Hypothalamus (tissue), 51 donors: ENCODE data around the gene TMC7.
A peak's percentile ranks its signal among the peaks of the same experiment; 100 is the strongest.

Experiments
- DNase-seq, 51 donors: peaks; one replicate each; lab custom pipeline; 2025; lab: John Stamatoyannopoulos, UW

Gene TMC7

GRCh38 chr16:19086322-19087199, 102.8 kb downstream of the TMC7 start:
- DNase-seq = peak in 50 of 51 donors; percentile 20 to 87 (median 68)

DNA sequence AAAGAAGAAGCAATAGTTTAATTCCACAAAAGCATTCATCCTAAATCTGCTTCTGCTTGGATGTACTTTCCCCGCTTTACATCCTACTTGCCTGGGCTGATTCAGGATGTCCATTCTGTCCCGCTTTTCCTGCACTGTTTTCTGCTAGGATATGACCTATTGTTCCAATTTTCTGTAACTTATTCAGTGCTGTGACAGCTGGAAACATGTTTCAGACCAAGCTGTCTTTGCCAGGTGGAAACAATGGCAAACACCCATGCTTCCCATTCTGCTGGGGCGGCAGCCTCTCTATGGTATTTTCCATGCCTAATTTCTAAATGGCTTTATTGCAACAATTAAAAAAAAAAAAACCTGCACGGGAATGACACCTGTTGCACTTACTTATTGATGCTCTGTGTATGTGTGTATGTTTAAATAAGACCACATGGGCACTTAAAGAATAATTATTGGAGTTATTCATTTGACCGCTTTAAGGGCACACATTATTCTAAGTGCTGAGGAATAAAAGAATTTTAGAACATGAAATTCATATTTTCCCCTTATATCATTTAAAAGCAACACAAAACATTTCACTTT, 104.7 kb downstream of the TMC7 start:
- DNase-seq = no peak

DNA sequence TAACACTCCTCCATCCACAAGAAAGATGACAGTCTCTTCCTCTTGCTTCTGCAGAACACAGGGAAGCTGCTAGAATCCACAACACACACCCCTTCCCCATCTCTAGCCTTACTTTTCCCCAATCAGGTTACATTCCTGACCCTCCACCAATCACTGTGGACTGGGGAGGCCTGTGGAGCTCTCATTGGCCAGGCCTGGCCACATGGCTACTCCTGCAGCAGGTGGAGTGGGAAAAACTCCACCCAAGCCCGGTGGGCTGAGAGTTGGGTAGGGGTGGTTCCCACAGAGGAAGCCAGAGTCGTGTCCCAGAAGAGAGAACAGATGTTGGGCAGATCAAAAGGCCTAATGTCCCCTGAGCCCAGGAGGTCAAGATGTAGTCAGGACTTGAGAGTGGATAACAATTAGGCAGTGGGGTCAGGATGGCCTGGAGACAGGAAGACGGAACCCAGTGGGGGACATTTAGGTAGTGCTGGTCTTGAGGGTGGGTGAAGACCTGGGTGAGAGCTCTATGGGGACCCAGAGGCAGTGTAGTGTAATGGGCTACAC, 105.7 kb downstream of the TMC7 start:
- no peak for DNase-seq

- DNase-seq = no peak
Observed at GRCh38 chr16:19090916-19091315, 107.2 kb downstream of the TMC7 start.

- no peak for DNase-seq
Observed at GRCh38 chr16:19092653-19093410, 109.1 kb downstream of the TMC7 start.

DNA sequence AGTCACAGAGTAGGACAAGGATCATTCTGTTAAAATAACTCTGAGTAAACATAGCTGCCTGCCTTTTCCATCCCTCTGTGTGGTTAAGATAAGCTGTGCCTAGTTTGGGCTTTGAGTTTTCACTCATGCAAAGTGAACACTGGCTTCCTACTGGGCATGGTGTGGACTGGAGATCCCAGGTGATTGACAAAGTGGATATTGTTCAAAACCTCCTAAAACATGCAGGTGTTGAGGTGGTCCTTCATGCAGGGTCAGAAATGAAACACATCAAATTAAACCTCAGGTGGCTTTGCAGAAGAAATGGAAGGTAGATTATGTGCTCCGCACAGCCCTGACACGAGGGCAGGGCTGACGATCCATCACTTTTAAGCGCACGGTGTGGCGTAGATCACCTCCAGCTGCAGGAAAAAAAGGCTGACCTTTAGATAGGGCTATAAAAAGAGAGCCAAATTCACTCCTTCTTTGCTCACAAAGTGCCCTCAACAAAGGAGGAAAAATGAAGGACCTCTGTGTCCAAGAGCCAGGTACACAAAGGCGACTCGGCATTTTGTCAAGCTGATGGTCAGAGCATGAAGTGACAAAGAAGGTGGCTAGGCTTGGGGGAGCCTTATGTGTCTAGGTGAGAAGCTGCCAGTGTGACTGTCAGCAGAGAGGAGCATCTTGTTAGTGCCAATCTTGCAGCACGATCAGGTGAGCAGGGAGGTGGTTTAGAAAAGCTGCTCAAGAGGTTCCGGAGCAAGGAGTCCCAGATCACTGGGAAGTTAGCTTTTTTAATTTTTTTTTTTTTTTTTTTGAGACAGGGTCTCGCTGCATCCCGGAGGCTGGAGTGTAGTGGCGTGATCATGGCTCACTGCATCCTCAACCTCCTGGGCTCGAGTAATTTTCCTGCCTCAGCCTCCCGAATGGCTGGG, 110.2 kb downstream of the TMC7 start:
- DNase-seq = no peak

- no peak for DNase-seq
Observed at GRCh38 chr16:19094542-19095365, 111.0 kb downstream of the TMC7 start.

DNA sequence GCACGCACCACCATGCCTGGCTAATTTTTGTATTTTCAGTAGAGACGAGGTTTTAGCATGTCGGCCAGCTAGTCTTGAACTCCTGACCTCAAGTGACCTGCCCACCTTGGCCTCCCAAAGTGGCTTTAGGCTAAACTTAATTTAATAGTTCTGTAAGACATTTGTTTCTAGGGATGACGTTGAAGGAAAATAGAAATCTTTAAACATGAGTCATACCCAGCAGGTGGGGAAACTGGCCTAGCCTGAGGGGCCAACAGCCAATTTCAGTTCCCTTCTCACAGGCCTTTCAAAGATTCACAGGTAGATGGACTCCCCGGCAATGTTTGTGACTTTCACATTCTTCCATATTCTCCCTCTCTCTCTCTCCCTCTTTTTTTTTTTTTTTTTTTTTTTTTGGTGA, 111.9 kb downstream of the TMC7 start:
- DNase-seq = no peak

GRCh38 chr16:19098173-19098572, 114.4 kb downstream of the TMC7 start:
- DNase-seq = no peak

DNA sequence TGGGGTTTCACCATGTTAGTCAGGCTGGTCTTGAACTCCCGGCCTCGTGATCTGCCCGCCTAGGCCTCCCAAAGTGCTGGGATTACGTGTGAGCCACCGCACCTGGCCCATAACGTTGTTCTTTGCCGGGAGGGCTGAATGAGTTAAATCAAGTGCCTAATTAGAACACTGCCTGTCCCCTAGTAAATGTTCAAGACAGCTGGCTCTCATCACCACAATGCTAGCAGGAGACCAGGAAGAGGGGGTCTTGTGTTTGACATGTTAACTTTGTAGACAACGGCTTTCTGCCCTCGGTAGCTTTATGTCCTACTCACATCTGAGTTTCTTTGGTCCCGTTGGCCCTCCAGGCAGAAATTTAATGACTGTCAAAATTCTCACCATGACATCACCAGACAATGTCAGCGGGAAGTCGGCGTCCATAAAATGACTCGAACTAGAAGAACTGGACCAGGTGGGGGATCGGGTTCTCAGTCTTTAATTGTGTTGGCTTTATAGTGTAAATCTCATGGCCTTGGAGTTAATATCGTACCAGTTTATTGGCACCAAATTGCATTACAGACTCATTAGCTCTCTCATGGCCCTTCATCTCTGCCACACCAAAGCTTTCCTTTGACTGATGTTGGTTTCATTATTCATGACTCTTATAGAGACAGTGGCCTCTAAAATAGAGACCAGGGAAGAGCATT, 118.6 kb downstream of the TMC7 start:
- DNase-seq = no peak

GRCh38 chr16:19104607-19105006, 120.9 kb downstream of the TMC7 start:
- DNase-seq = no peak

DNA sequence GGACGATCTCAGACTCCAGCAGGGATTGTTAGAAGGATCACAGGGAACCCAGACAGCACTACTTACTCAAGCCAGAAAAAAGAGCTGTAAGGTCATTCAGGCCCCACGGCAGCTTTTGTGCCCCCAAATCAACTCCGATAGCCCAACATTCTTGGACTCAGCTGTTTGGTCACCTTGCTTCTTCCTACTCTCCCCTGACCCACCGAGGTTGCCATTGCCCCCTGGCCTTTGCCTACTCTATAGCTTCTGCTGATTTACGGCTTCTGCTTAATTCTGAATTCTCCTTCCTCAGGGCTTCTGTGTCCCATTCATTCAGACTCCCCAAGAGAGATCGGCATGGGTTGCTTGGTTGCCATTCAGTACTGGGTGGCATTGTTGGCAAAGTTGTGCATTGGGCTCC, 121.4 kb downstream of the TMC7 start:
- no peak for DNase-seq

DNA sequence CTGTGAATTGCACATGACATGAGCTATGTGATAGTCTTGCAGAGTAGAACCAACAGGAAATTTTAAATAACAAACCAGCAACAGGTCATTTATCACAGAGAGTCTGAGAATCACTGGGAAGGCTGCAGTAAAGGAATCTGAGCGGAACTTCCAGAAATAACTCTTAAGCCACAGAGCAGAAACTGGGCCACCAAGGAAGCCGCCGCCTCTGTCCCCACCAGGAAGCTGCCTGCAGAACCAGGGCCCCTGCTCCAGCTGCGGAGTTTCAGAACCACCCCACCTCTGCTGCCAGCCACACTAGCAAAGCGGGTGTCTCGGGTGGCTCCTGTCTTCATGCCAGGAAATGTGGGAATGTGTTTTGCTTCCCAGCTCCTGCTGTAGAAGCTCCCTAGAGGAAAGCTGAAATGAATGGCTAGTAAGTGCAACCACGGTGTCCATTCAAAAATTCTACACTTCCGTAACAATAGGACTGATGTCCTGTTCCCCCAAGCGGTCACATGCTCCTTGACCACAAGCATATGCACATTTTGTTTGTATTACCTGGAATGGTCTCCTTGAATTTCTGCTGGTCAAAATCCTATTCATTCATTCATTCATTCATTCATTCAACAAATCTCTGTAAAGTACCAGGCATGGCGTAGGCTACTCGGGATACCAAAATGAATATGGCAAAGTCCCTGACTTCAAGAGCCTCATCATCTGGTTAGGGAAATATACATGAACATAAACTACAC, 122.3 kb downstream of the TMC7 start:
- peak in 6 of 51 donors; percentile 2 to 16 (median 10) for DNase-seq

DNA sequence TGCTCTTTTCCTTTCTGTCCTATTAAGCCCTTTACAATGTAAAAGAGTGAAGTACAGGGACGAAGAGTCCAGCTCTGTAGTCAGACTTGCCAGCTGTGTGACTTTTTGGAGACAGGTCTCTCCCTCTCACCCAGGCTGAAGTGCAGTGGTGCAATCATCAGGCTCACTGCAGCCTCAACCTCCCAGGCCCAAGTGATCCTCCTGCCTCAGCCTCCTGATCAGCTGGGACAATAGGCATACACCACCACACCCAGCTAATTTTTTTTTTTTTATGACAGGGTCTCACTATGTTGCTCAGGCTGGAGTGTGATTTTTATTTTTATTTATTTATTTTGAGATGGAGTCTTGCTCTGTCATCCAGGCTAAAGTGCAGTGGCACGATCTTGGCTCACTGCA, 122.9 kb downstream of the TMC7 start:
- no peak for DNase-seq

GRCh38 chr16:19108409-19109287, 124.9 kb downstream of the TMC7 start:
- no peak for DNase-seq

GRCh38 chr16:19109288-19109664, 125.5 kb downstream of the TMC7 start:
- no peak for DNase-seq
